Ramos (cell line): Measurements from ENCODE around the gene NRL.

Experiments used
- in situ Hi-C: fragments of 300-500 bp; cut with MboI; formaldehyde crosslinking; loops from one replicate; pipeline ENCODE4 v1.14.3; 2022; ENCODE audit warnings: low sequenced_read_pairs; ENCODE audit not compliant: unreplicated experiment

NRL gene

DNA sequence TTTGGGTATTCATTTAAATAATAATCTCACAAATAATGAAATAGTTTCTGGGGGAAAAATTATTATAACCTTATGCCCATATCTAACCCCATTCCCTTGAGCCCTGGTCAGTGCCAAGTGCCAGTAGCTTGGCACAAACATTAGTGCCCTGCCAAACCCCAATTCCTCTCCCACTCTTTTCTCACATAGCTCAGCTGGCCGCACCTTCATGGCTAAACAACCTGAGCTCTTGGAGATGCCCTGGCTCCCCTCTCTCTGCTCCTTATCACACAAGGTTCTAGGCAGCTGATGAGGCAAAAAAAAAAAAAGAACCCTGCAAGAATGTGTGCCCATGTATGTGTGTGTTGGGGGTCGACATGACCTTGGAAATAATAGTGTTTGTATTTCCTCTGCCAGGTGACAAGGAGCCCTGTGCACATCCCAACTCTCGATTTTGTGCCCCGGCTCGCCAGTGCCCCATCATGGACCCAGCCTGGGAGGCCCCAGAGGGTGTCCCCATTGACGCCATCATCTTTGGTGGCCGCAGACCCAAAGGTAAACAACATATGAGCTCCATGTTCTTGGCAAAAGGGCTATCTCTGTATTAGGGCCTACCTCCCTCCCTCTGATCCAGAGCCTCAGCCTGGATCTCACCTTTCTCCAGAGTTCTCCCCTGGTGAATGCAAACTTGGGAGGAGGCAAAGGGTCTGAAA is 12.2 kb downstream of the NRL start:
- in situ Hi-C loops: no loop called here

DNA sequence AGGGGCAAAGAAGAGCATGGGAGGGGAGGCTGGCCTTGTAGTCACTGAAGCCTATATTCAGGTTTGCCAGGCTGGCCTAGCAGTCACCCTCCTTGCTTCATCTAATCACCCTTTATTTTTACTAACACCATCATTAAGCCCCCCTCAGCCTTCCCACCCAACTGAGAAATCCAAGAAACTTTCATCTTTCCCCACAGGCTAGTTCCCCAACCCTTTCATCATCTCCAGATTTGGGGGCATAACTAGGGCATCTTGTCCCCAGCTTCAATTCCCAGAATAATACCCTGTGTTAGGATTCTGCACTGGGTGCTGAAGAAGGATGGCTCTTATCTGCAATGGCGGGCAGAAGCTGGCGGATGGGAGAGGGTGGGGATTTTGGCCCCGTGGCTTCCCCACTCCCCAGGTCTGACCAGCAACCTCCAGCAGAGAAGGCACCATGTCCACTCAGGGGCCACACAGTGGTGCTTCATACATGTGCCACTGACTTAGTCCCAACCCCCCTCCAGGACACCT is 13.7 kb downstream of the NRL start:
- in situ Hi-C loops: no loop called here

DNA sequence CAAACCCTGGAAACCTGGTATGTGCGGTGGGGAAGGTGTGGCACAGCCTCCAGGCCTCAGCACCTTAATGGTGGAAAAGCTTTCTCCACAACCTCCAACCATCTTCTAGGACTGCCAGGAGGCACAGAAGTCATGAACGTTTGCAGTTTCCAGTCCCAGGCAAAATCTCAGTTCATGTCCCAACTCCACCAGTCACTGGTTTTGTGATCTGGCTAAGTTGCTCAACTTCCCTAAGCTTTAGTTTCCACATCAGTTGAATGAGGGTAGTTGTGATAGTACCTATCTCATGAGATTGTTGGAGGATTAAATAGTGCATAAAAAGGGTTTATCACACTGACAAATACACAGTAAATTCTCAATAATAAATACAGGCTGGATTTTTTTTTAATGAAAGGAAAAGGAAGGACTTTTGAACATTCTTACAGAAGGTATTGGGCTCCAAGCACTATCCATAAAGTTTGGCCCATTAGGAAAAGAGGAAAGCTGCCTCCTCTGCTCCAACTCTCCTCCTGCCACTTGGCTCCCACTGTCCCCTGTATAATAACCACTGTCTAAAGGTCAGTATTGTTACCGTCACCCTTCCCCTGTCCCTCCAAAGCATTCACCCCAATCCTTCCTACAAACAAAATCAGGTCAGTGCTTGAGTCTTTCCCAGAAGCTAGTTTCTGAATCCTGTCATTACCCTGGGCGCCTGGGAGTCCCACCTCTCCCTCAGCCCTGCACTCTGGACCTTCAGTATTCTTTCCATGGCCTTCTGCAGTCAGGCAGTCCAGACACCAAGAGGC is 14.4 kb downstream of the NRL start:
- in situ Hi-C loops: no loop called here

DNA sequence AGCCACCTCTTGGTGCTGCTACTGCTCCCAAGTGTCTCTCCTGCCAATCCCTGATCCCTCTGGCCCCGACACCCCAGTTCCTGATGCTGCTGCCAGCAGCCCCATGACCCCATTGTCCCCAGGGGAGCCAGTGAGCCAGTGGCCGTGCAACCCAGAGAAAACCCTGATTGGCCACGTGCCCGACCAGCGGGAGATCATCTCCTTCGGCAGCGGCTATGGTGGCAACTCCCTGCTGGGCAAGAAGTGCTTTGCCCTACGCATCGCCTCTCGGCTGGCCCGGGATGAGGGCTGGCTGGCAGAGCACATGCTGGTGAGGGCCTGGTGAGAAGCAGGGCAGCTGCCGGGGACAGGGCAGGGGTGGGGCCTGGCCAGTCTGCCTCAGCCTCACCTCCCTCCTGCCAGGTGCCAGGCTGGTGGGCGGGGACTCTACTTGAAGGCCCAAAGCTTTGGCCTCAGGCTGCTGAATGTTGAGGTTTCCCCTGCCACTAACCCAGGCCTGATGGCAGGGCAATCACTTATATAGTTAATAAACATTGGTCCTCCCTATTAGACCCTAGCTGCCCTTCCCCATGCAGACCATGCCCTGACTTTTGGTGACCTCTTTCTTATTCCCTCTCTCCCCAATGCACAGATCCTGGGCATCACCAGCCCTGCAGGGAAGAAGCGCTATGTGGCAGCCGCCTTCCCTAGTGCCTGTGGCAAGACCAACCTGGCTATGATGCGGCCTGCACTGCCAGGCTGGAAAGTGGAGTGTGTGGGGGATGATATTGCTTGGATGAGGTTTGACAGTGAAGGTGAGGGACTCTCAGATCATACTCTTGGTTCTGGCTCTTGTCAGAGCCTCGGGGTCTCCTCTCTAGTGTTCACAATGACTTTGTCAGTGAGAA is 15.6 kb downstream of the NRL start:
- in situ Hi-C loops: loop anchor here (25.0 kb wide), 1 partner anchor 112 kb away; the partner anchor contains the start of gene DHRS4L2

DNA sequence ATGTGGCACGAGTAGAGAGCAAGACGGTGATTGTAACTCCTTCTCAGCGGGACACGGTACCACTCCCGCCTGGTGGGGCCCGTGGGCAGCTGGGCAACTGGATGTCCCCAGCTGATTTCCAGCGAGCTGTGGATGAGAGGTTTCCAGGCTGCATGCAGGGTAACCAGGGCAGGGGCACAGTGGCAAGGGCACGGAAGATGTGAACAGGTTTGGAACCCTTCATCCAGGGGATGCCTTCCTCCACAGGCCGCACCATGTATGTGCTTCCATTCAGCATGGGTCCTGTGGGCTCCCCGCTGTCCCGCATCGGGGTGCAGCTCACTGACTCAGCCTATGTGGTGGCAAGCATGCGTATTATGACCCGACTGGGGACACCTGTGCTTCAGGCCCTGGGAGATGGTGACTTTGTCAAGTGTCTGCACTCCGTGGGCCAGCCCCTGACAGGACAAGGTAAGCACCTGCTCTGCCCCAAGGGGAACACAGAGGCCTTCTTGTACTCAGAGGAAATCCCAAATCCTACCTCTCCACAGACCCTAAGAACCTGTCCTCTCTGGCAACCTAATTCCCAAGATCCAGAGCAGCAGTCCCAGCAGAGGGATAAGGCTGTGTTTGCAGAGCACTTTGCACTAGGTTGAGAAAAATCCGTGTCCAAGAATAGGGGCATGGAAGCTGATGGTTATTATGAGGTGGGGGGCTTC is 16.4 kb downstream of the NRL start:
- in situ Hi-C loops: loop anchor here (25.0 kb wide), 1 partner anchor 111 kb away; the partner anchor contains the start of gene DHRS4L2

DNA sequence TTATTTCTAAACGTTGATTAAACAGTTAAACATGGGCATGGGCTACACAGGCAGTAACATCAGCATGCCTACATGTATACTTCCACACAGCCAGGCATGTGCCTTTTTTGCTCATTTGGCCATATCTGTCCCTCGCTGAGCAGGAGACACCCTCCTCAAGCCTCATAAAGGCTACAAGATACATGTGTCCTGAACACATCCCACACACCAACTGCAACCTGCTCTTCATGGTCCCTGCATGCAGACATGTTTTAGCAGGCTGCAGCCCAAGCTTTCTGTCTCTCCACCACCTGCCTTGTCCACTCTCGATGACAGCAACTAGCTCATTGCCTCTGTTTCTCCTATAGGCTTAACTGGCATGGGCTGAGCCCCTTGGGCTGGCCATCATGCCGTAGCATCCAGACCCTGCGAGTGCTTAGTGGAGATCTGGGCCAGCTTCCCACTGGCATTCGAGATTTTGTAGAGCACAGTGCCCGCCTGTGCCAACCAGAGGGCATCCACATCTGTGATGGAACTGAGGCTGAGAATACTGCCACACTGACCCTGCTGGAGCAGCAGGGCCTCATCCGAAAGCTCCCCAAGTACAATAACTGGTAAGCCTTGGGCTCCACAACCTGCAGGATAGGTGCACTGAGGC is 18.1 kb downstream of the NRL start:
- in situ Hi-C loops: loop anchor here (25.0 kb wide), 1 partner anchor 109 kb away; the partner anchor contains the start of gene DHRS4L2

DNA sequence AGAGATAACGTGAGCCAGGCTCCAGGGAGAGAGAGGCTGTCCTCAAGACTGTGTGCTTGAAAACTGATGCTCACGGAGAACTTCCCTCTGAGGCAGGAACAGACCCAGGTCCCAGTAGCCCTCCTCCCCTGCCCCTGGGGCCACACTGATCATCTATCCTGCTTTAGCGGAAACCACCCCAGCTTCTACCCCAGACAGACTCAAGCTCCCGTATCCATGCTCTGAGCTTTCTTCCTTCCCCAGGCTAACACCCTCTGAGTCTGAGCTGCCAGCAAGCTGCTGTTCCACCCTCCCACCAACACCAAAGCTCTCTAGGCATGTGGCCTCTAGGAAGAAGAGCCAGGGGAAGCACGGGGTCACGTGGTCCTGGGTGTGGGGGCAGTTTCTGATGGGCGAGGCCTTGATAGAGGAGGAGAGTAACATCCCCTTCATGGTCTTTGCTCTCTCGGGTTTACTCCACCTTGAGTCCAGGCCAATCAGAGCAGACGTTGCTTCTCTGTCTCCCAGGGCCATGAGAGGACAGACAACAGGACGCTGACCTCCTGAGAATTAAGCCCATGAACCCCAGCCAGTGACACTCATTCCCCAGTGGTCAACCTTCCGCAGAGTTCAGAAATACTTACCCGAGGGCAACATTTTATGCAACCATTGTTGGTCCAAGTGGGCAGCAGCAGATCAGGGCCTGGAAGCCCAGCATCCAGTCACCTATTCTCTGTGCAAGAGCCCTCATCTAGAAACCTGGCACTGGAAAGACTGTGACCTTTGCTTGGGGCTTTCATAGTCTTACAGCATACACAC is 19.3 kb downstream of the NRL start:
- in situ Hi-C loops: loop anchor here (25.0 kb wide), 1 partner anchor 108 kb away; the partner anchor contains the start of gene DHRS4L2

DNA sequence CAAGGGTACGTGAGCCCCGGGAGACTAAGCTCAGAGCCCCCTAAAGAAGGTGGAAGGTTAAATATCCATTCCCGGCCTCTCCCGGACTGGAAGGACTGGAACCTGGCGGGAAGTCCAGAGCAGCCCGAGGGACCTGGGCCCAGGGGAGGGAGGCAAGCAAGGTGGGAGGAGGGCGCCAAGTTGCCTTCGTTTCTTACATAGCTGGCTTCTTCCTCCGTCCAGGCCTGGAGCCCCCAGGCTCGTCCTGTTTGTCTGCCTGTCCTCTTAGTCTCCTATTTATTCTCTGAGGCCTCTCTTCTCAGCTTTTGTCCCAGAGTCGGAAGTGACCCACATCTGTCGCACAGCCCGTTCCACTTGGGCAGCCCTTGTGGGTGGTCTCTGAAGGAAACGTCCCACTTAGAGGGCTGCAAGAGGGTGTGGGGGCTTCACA is 19.9 kb downstream of the NRL start:
- in situ Hi-C loops: loop anchor here (25.0 kb wide), 1 partner anchor 108 kb away; the partner anchor contains the start of gene DHRS4L2

DNA sequence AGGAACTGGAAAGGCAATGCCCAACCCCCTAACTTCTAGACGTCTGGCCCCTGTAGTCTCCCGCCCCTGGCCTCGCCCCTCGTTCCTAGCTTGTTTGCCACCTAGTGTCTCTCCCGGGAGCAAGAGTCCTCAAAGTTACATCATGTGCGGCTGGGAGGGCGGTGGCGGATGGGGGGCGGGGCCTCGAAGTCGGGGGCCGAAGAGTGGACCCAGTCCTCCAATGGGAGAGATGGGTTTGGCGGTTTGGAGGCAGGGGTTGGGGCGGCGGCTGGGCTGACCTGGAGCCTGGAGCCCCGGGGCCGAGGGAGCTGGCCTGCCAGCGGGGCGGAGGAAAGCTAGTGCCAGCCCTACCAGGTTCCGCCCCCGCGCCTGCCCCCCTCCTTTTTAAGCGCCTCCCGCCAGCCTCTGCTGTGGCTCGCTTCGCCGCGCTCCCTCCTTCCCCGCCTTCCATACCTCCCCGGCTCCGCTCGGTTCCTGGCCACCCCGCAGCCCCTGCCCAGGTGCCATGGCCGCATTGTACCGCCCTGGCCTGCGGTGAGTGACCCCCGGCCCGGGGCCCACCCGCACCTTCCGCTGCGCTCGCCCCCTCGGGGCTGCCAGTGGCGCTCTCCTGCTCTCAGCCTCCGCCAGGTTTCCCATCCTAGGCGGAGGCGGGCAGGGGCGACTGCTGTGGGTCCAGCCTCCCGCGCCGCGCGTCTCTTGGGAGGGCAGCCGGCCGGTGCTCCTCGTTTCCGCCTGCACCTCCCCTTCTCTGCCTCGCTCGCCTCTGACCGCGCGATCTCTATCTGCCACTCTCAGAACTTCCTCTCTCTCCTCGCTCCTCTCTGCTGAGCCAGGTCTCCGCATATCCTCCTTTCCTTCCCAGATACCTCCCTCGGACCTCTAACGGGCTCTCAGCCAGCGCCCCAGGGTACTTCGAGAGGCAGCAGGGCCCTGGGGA is 20.6 kb downstream of the NRL start, which contains the start of gene PCK2:
Gene PCK2 (plus strand): TSS at position 411 of the 940 bp plus-strand sequence. CDS start 95 bp downstream, at position 506.
- in situ Hi-C loops: loop anchor here (25.0 kb wide), 1 partner anchor 107 kb away; the partner anchor contains the start of gene DHRS4L2

DNA sequence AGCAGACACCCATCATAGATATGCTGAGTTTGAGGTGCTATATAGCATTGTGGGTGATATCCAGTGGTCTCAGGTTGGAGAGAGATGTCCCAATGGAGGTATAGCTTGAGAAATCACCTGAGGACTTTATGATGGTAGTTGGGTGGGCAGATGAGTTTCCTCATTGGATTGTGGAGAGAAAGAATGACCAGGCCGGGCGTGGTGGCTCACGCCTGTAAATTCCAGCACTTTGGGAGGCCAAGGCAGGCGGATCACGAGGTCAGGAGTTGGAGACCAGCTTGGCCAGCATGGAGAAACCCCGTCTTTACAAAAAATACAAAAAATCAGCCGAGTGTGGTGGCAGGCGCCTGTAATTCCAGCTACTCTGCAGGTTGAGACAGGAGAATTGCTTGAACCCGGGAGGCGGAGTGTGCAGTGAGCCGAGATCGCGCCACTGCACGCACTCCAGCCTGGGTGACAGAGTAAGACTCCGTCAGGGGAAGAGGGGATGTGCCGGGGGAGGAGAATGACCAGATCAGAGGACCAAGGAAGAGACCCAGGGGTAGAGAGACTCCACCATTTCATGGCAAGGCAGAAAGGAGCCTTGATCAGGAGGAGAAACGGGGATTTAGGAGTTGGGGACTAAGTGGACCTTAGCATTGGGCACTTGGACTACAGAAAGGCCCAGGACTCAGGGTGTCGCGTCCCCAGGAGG is 21.4 kb downstream of the NRL start:
- in situ Hi-C loops: loop anchor here (25.0 kb wide), 1 partner anchor 106 kb away; the partner anchor contains the start of gene DHRS4L2

DNA sequence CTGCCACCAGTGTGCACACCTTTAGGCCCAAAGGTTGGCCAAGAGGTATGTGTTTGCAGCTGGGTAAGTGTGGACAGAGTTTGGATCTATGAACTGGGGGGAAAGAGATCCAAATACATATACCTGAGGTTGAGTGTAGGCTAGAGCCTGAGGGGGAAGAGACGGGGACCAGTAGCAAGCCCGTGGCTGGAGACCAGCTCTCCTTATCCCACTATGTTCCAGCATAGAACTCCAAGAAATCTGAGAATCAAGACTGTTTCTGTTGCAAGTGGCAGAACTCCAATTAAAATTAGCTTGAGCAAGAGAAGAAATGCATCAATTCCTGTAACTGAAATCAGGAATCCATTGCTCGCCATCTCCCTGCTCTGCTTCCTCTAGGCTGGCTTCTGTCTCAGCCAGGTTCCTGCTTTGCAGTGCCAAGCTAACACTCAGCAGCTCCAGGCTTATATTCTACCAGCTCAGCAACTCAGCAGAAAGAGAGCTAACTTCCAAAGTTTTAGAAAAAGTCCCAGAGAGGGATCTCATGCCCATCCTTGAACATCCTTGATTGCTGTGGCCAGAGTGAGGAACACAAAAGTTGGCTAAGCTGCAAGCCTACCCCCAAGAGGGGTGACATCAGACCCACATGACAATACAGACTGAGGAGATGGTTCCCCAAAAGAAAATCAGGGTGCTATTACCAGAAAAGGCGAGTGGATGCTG is 22.1 kb downstream of the NRL start:
- in situ Hi-C loops: loop anchor here (25.0 kb wide), 1 partner anchor 105 kb away; the partner anchor contains the start of gene DHRS4L2

DNA sequence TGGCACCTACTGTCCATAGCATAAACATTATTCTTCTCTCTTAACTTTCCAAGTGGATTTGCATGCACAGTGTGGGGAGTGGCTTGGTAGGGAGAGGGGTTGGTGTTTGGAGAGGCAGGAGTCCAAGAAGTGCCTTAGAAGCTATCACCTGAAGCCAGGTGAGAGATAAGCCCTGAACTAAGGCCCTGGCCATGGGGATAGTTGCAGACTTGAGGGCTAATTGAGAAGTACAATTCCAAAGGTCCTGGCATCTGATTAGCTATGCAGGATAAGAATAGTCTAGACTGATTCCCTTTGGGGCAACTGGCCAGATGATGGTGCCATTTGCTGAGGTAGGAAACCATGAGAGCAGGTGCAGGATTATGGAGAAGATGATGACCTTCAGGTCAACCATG is 22.6 kb downstream of the NRL start:
- in situ Hi-C loops: loop anchor here (25.0 kb wide), 1 partner anchor 105 kb away; the partner anchor contains the start of gene DHRS4L2

DNA sequence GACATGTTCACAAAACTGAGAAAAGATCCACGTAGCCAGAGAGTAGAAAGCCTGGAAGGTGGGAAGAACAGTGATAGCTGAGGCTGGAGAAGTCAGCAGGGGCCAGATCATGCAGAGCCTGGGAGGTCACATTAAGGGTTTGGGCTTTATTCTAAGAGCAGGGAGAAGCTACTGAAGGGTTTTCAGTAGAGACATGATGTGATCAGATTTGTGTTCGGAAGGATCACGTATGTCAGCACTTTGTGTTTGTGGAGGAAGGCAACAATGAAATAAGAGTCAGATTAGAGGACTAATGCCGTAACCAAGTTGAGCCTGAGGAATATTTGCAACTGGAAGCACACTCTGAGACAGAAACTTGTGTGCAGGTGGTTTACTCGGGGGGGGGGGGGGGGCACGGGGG is 24.9 kb downstream of the NRL start:
- in situ Hi-C loops: loop anchor here (25.0 kb wide), 1 partner anchor 103 kb away; the partner anchor contains the start of gene DHRS4L2

DNA sequence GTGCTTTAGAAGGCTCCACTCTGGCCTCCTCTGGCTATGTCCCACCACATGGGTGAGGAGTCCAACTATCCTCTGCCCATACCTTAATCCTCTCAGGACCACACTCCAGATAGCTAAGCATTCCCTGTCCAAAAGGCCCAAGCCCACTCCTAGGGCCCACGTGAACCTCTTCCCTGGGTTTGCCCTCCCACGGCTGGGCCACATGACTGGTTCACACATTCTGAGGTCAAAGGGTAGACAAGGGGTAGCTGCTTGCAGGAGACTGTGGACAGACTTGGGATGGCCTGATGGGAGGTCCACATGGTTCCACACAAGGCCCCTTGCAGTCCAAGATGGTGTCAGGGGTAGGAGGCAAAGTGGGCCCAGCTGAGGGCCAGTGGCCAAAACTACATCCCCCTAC is 26.7 kb downstream of the NRL start:
- in situ Hi-C loops: loop anchor here (25.0 kb wide), 1 partner anchor 101 kb away; the partner anchor contains the start of gene DHRS4L2

DNA sequence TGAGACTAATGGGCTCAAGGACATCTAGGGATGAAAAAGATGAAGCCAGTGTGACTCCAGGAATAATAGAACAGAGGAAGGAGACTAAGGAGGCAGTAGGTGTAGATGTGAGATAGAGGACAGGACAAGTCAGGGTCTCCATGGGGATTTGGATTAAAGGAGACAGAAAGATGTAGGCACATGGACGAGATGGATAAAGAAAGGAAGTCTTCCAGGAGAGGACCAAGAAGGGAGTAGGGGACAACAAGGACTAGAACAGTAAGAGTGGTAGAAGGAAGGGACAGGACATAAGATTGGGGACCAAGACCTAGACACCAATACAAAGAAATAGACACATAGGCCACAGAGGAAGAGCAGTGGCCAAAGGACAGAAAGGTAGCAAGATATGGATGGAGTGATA is 27.7 kb downstream of the NRL start:
- in situ Hi-C loops: loop anchor here (25.0 kb wide), 1 partner anchor 100 kb away; the partner anchor contains the start of gene DHRS4L2
